ENCODE results near the gene SPATA6.
"Not testable (repeated sequence)": the region's sequence is repeated elsewhere in the genome, so short reads cannot be mapped to it uniquely, and the experiment has no call there.

Gene SPATA6

GRCh38 chr1:48338257-48338656 lies 133.7 kb downstream of the SPATA6 start:
- no peak for DNase-seq

GRCh38 chr1:48333316-48333715 lies 138.7 kb downstream of the SPATA6 start:
- DNase-seq, result no peak

GRCh38 chr1:48332115-48332514 lies 139.9 kb downstream of the SPATA6 start:
- no peak for DNase-seq

GRCh38 chr1:48329905-48330304 lies 142.1 kb downstream of the SPATA6 start:
- DNase-seq, result no peak

- DNase-seq, result no peak
Measured at GRCh38 chr1:48329486-48329885, 142.5 kb downstream of the SPATA6 start.

GRCh38 chr1:48311829-48312228 lies 160.2 kb downstream of the SPATA6 start:
- not testable (repeated sequence) for DNase-seq

- no peak for DNase-seq
Measured at GRCh38 chr1:48309564-48310082, 162.4 kb downstream of the SPATA6 start.

- DNase-seq, result no peak
Measured at GRCh38 chr1:48302652-48303051, 169.4 kb downstream of the SPATA6 start.

GRCh38 chr1:48294656-48295055 lies 177.3 kb downstream of the SPATA6 start:
- DNase-seq, result no peak

GRCh38 chr1:48294094-48294493 lies 177.9 kb downstream of the SPATA6 start:
- DNase-seq, result not testable (repeated sequence)

GRCh38 chr1:48292706-48293105 lies 179.3 kb downstream of the SPATA6 start:
- DNase-seq, result no peak

- DNase-seq, result no peak
Measured at GRCh38 chr1:48291421-48291820, 180.6 kb downstream of the SPATA6 start.

- no peak for DNase-seq
Measured at GRCh38 chr1:48285525-48285924, 186.5 kb downstream of the SPATA6 start.

GRCh38 chr1:48284696-48285420 lies 187.1 kb downstream of the SPATA6 start:
- DNase-seq, result not testable (repeated sequence)

- DNase-seq, result not testable (repeated sequence)
Measured at GRCh38 chr1:48282329-48282728, 189.7 kb downstream of the SPATA6 start.

- not testable (repeated sequence) for DNase-seq
Measured at GRCh38 chr1:48277437-48277836, 194.6 kb downstream of the SPATA6 start.

- no peak for DNase-seq
Measured at GRCh38 chr1:48266576-48266975, 205.4 kb downstream of the SPATA6 start.

GRCh38 chr1:48263041-48263440 lies 209.0 kb downstream of the SPATA6 start:
- DNase-seq, result no peak

- no peak for DNase-seq
Measured at GRCh38 chr1:48261881-48262400, 210.1 kb downstream of the SPATA6 start.

GRCh38 chr1:48258106-48258505 lies 213.9 kb downstream of the SPATA6 start:
- no peak for DNase-seq

GRCh38 chr1:48254254-48254653 lies 217.8 kb downstream of the SPATA6 start:
- no peak for DNase-seq

GRCh38 chr1:48251821-48252220 lies 220.2 kb downstream of the SPATA6 start:
- no peak for DNase-seq

- DNase-seq, result no peak
Measured at GRCh38 chr1:48251323-48251722, 220.7 kb downstream of the SPATA6 start.

- DNase-seq, result no peak
Measured at GRCh38 chr1:48250572-48250971, 221.4 kb downstream of the SPATA6 start.

- DNase-seq, result no peak
Measured at GRCh38 chr1:48249868-48250267, 222.1 kb downstream of the SPATA6 start.

All from activated CD8-positive, alpha-beta memory T cell treated with anti-CD3 and anti-CD28 coated beads for 24 hours (primary cell).